ENCODE measurements around the gene TIMM44. TPM values are rescaled to one million over a fixed set of nuclear protein-coding genes. Genes with fewer than 3 reads are reported as not detected.

TIMM44 gene
- total and polyA plus RNA-seq, 11 donors, result 55.9 to 140 (median 72.9) TPM

DNA sequence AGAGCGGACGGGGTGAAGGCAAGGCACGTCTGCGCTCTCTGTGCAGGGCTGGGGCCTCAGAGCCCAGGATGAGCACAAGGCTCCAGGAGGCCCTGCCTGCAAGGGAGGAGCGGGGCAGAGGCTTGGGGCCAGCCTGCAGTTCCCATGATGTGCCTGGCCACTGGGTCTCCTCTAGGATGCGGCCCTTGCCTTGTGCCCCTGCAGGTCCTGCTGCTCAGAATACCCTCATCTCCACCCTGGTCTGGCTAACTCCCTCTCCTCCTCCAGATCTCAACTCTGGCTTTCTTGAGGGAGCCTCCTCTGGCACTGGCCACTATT lies 34.2 kb upstream of the TIMM44 start:
- H3K27ac ChIP-seq, result no peak overlapping the region
- H3K9me3 ChIP-seq, result no peaks in the 10 kb centered on the region
- intact Hi-C loops (cut with DNase I), result loop anchor here in 1 of 10 donors (10.0 kb wide), 1 partner anchor 277 kb away; no protein-coding TSS in a partner anchor
- H3K4me3 ChIP-seq, result no peak overlapping the region
- H3K4me1 ChIP-seq, result peaks cover 0 to 51% (median 16%) of the 10 kb centered on the region in 12 donors
- TF ChIP-seq CTCF (IDR thresholded peaks at IDR 0.05) (no peak), POLR2A (IDR thresholded peaks at IDR 0.05) (no peak)
- DNase-seq (peak in 1 of 5 donors; percentile 41), ATAC-seq (no peak)
- 83 to 97% (median 95%) methylated on average over 1 to 6 of the region's 6 CpGs for WGBS, 4 donors
- no peaks in the 10 kb centered on the region for H3K27me3 ChIP-seq
- peaks cover 3 to 79% (median 55%) of the 10 kb centered on the region in 9 donors for H3K36me3 ChIP-seq

- DNase-seq (peak in 1 of 5 donors; percentile 38), ATAC-seq (no peak)
- H3K4me3 ChIP-seq, result no peak overlapping the region
- H3K27me3 ChIP-seq, result no peaks in the 10 kb centered on the region
- intact Hi-C loops (cut with DNase I), result loop anchor here in 1 of 10 donors (10.0 kb wide), 1 partner anchor 278 kb away; no protein-coding TSS in a partner anchor
- no peak overlapping the region for H3K27ac ChIP-seq
- WGBS, 4 donors, result 89 to 96% (median 94%) methylated on average over 12 to 15 of the region's 15 CpGs
- TF ChIP-seq POLR2A (IDR thresholded peaks at IDR 0.05) (no peak), CTCF (IDR thresholded peaks at IDR 0.05) (no peak)
- peaks cover 3 to 79% (median 57%) of the 10 kb centered on the region in 9 donors for H3K36me3 ChIP-seq
- H3K4me1 ChIP-seq, result peaks cover 0 to 47% (median 12%) of the 10 kb centered on the region in 12 donors
- H3K9me3 ChIP-seq, result no peaks in the 10 kb centered on the region
These were observed 33.7 kb upstream of the TIMM44 start for GRCh38 chr19:7977021-7977722.

GRCh38 chr19:7976461-7976860 lies 33.0 kb upstream of the TIMM44 start:
- H3K27ac ChIP-seq, result no peak overlapping the region
- WGBS, 4 donors, result 85 to 98% (median 94%) methylated on average over 4 of the region's 4 CpGs
- DNase-seq, result no peak
- intact Hi-C loops (cut with DNase I), result loop anchor here in 1 of 10 donors (10.0 kb wide), 1 partner anchor 278 kb away; no protein-coding TSS in a partner anchor
- TF ChIP-seq CTCF (IDR thresholded peaks at IDR 0.05) (no peak), POLR2A (IDR thresholded peaks at IDR 0.05) (no peak)
- ATAC-seq, result no peak
- no peaks in the 10 kb centered on the region for H3K27me3 ChIP-seq
- H3K9me3 ChIP-seq, result no peaks in the 10 kb centered on the region
- peaks cover 0 to 40% (median 9%) of the 10 kb centered on the region in 12 donors for H3K4me1 ChIP-seq
- no peak overlapping the region for H3K4me3 ChIP-seq
- peaks cover 3 to 80% (median 62%) of the 10 kb centered on the region in 9 donors for H3K36me3 ChIP-seq

DNA sequence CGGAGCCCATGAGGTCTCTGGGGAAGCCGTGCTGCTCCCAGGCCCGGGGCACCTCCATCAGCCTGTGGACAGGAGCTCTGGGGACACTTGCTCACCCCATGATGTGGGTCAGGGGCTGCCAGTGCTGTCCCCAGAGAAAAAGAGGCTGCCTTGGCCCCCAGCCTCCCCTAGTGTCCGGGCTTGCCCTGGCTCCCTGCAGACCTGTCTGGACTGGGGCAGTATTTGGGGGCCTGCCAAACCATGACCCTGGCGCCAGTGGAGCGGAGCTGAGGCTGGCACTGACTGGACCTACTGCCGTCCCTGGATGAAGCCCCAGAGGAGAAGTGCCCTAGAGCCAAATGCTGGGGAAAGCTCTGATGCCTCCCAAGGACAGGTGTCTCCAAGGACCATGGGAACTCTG lies 31.6 kb upstream of the TIMM44 start:
- peaks cover 0 to 80% (median 58%) of the 10 kb centered on the region in 9 donors for H3K36me3 ChIP-seq
- intact Hi-C loops (cut with DNase I), result loop anchor here in 1 of 10 donors (10.0 kb wide), 1 partner anchor 280 kb away; no protein-coding TSS in a partner anchor
- no peak overlapping the region for H3K4me3 ChIP-seq
- ATAC-seq, result peak; percentile 39 to 57 (median 52)
- H3K4me1 ChIP-seq, result peaks cover 0 to 44% (median 9%) of the 10 kb centered on the region in 12 donors
- H3K27me3 ChIP-seq, result no peaks in the 10 kb centered on the region
- 56 to 81% (median 67%) methylated on average over 3 to 7 of the region's 7 CpGs for WGBS, 4 donors
- H3K27ac ChIP-seq, result peak overlapping the region in 4 of 12 donors; percentile 45 to 80 (median 67)
- DNase-seq, result peak; percentile 45 to 71 (median 64)
- H3K9me3 ChIP-seq, result no peaks in the 10 kb centered on the region
- TF ChIP-seq POLR2A (IDR thresholded peaks at IDR 0.05), result no peak
